ENCODE measurements around the gene PCED1B.

- no peak for TF ChIP-seq CTCF (IDR thresholded peaks at IDR 0.05; ENCODE audit: insufficient read depth, low read length, poor library complexity, severe bottlenecking)
- TF ChIP-seq EZH2phosphoT487 (conservative IDR thresholded peaks at IDR 0.05; ENCODE audit: low read length) = no peak
These were observed 198.6 kb downstream of the PCED1B start for GRCh38 chr12:47277972-47278448.
